HG03039 (cell line): ENCODE data around the gene TENM4.
"Not testable (repeated sequence)": the region's sequence is repeated elsewhere in the genome, so short reads cannot be mapped to it uniquely, and the experiment has no call there.

ENCODE experiments used
- ATAC-seq: cut with Tn5 transposase; IDR thresholded peaks from one replicate; pipeline ENCODE4 v1.9.1; 2021; ENCODE audit warnings: mild to moderate bottlenecking, moderate library complexity; ENCODE audit not compliant: unreplicated experiment

The TENM4 gene

GRCh38 chr11:78922859-78923625, 517.8 kb downstream of the TENM4 start:
- ATAC-seq, result no peak

GRCh38 chr11:78921509-78921908, 519.3 kb downstream of the TENM4 start:
- no peak for ATAC-seq

- ATAC-seq, result no peak
Observed at GRCh38 chr11:78920329-78920728, 520.5 kb downstream of the TENM4 start.

DNA sequence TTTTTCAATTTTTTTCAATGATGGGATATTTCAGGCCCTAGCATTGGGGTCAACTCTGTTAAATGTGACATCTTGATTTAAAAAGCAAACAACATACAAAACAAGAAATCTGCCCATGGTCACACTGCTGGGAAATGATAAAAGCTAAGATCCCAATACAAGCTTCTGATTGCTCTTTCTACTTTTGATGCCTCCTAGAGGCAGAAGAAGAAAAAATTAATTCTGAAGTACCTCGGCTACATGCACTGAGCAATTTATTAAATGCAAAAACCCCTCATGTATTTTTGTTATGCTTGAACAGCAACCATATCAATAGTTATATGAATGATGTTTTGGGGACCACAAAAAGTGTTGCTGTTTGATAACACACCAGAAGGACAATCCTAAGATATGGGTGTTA, 524.1 kb downstream of the TENM4 start:
- no peak for ATAC-seq

DNA sequence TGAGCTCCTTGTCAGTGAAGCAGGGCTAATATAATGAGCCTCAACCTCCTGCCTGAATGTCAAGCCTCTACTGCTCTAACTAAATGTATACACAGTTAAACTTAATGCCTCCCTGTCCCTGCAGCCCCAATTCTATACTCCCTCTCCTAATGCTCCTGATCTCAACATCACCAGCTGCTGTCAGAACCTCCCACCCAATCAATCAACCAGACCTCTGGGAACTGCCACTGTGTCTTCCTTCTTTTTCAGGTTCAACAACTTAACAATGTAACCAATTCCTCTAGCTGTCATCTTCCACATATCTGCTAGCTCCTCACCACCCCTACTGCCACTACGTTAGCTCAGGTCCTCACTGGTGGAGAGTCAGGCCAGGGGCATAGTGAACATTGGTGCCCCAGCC, 526.3 kb downstream of the TENM4 start:
- no peak for ATAC-seq

GRCh38 chr11:78912778-78913177, 528.1 kb downstream of the TENM4 start:
- ATAC-seq, result no peak

DNA sequence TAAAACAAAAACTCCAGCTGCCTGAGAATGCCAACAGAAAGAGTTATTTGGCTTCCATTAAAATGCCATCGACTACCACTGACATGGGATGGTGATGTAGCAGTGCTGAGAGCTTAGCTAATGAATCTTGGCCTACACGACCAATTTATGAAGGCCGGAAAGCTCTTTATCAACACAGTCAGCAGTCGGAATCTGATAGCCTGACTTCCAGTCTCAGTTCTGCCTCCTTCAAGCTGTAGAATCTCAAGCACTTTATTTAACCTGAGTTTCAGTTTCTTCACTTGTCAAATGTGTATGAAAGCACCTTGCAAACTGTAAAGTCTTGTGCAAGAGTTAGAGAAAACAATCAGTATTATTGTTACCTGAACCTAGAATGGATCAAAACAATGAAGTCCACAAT, 530.5 kb downstream of the TENM4 start:
- no peak for ATAC-seq

DNA sequence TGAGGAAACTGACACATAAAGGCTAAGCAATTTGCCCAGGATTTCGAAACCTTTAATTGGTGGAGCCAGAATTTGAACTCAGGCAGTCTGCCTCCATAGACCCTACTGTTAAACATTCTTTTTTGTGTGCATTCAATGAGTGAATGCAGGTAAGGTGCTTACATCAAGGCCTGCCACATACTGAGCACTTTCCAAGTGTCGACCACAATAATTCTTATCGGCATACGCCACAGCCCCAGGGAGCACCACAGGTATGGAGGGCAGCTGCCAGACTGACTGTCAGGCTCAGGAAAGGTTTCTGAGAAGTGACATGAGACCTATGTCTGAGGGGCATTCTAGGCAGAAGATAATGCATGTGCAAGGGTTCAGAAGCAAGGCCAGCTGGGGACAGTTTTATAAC, 531.4 kb downstream of the TENM4 start:
- no peak for ATAC-seq

DNA sequence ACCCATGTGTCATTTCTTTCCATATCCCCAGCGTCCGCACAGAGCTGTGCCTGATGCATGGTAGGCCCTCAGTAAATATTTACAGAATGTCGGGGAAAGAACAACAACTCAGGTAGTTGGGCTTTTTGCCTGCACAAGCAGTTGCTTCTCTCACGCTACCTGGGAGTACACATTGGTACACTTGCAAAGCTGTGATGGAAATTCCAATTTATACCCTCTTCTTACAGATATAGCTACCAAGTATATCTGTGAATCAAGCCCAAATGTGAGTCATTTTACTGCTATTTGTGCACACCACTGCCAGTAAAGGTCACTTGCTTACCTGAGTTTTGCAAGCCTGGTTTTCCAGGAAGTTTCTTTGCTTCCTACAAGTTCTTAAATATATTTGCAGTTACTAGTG, 533.2 kb downstream of the TENM4 start:
- no peak for ATAC-seq

DNA sequence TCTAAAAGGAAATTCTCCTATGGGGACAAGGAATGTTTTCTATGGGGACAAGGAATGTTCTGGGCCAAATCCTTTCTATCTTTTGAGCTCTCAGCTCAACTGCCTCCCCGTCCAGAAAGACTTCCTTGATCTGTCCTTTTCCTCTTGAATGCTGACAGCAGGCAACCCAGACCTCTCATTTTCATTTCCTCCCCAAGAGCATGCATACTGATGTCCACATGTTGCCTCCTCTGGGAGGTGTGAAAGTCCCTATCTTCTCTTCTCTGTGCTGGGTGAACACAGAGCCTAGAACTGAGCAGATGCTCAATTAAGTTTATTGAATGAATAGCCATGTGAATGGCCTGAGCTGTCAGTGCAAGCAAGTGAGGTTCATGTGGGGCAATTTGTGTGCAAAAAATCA, 534.3 kb downstream of the TENM4 start:
- ATAC-seq, result no peak

GRCh38 chr11:78905756-78906155, 535.1 kb downstream of the TENM4 start:
- ATAC-seq, result no peak

DNA sequence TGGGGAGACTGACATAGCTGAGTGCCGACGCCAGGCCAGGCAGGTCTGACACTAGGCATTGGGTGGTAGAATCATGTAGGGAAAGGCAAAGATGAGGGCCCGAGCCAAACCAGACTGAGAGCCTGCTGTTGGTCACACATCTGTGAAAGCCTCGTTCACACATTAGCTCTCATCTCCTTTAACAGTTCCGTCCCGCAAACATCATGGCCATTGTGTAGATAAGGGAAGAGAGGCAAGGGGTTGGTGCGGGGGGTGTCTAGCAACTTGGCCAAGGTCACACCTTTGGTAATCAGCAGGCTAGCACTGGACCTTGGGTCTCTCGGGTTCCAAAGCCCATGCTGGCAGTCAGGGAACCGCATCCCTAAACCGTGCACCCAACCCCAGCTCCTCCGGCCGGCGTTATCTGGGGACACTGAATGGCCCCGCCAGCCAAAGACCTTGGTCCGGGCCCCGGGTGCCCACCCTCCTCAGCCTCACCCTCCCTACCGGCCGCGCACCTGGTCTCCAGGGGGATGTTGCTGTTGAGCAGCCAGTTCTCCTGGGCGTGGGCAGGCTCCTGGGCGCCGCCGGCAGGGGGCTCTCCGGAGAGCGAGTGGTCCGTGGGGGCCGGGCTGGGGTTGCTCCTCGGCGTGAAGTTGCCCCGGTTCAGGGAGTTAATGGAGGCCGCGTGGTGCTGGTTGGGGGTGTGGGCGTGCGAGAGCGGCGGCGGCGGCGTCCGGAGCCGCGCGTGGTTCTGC, 537.9 kb downstream of the TENM4 start:
- no peak for ATAC-seq

GRCh38 chr11:78901831-78902230, 539.0 kb downstream of the TENM4 start:
- ATAC-seq, result no peak

GRCh38 chr11:78898266-78898775, 542.5 kb downstream of the TENM4 start:
- ATAC-seq, result no peak

DNA sequence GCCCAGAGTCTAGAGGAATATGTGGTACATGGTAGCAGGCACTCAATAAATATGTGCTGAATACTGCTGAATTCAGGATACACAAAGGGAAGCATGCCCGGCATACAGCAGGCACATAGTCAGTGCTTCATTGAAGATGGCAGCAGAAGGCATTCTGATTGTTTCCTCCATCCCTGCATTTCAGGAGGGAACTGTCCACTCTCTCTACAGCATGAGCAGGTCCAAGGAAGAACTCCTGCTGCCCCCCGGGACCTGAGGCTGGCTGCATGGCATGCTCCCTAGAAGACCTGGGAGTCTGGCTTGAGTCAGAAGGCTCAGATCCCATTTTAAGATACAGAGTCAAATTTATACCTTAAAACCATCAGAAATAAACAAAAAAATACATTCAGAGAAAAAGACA, 546.8 kb downstream of the TENM4 start:
- no peak for ATAC-seq

DNA sequence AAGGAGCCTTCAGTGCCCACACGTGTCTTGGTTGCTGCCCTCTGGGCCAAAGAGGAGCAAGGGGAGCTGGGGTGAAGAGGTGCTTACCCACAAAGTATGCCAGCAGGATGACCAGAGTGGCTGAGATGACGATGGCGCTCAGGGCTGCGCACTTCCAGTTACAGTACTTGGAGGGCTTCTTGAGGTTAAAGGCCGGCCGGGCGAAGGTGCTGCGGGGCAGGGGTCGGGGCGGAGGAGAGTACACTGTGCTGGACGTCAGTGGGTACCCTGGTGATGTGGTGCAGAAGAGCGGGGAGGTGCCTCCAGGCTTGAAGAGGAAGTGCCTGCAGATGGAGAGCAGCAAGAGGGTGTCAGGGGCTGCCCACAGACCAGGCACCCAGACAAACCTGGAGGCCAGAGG, 551.1 kb downstream of the TENM4 start:
- ATAC-seq, result no peak

- no peak for ATAC-seq
Observed at GRCh38 chr11:78886616-78887015, 554.2 kb downstream of the TENM4 start.

DNA sequence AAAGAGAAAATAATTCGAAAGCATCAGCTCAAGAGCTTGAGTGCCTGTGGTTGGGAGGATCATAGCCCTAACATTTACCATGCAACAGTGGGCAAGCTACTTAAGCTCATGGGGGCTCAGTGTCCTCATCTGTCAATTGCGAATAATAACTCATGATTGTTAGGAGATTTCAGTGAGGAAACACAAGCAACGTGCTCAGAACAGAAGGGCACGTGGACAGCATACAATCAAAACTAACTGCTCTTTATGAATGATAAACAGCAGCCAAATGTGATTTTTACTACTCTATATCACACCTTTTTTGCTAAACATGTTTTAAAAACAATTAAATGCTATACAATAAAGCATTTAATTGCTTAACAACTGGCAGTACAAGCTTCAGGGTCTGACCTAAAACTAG, 556.1 kb downstream of the TENM4 start:
- ATAC-seq, result no peak

GRCh38 chr11:78883506-78883905, 557.3 kb downstream of the TENM4 start:
- no peak for ATAC-seq

DNA sequence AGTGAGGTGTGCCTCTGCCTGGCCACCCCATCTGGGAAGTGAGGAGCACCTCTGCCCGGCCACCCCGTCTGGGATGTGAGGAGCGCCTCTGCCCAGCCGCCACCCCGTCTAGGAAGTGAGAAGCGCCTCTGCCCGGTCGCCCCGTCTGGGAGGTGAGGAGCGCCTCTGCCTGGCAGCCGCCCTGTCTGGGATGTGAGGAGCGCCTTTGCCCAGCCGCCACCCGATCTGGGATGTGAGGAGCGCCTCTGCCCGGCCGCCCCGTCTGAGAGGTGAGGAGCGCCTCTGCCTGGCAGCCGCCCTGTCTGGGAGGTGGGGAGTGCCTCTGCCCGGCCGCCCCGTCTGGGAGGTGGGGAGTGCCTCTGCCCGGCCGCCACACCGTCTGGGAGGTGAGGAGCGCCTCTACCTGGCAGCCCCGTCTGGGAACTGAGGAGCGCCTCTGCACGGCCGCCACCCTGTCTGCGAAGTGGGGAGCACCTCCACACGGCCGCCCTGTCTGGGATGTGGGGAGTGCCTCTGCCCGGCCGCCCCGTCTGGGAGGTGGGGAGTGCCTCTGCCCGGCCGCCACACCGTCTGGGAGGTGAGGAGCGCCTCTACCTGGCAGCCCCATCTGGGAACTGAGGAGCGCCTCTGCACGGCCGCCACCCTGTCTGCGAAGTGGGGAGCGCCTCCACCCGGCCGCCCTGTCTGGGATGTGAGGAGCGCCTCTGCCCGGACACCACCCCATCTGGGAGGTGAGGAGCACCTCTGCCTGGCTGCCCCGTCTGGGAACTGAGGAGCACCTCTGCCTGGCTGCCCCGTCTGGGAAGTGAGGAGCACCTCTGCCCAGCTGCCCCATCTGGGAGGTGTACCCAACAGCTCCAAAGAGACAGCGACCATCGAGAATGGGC, 561.5 kb downstream of the TENM4 start:
- ATAC-seq, result not testable (repeated sequence)

- ATAC-seq, result no peak
Observed at GRCh38 chr11:78878631-78879030, 562.2 kb downstream of the TENM4 start.
